Loucy (cell line): ENCODE measurements around the gene ARF6.
"Not testable (repeated sequence)": the region's sequence is repeated elsewhere in the genome, so short reads cannot be mapped to it uniquely, and the experiment has no call there.

Experiments used
- H2AFZ ChIP-seq: fragments of 200-600 bp; sonication (generic); 2 replicates; pipeline ENCODE4 v1.6.0; 2016; ENCODE audit warnings: antibody characterized with exemption, mild to moderate bottlenecking, low read length, moderate library complexity
- H3F3A ChIP-seq: fragments of 200-600 bp; 2 replicates; pipeline ENCODE4 v1.6.0; 2016; ENCODE audit warnings: antibody characterized with exemption, low read depth, mild to moderate bottlenecking
- H3K27me3 ChIP-seq: fragments of 200-600 bp; sonication (generic); 2 replicates; pipeline ENCODE4 v1.6.1; 2014; ENCODE audit warnings: low read length, mild to moderate bottlenecking; ENCODE audit not compliant: insufficient read depth, poor library complexity, severe bottlenecking
- H3K36me3 ChIP-seq: fragments of 200-600 bp; sonication (generic); 2 replicates; pipeline ENCODE4 v1.6.1; 2016; ENCODE audit warnings: low read length; ENCODE audit not compliant: insufficient read depth
- H3K4me1 ChIP-seq: fragments of 200-600 bp; sonication (generic); 2 replicates; pipeline ENCODE4 v1.5.1; 2014; ENCODE audit warnings: low read length, mild to moderate bottlenecking; ENCODE audit not compliant: insufficient read depth, poor library complexity, severe bottlenecking
- H3K4me2 ChIP-seq: fragments of 200-600 bp; sonication (generic); 2 replicates; pipeline ENCODE4 v1.6.0; 2014; ENCODE audit warnings: antibody characterized with exemption, low read length, low read depth, mild to moderate bottlenecking; ENCODE audit not compliant: poor library complexity, severe bottlenecking
- H3K4me3 ChIP-seq: fragments of 200-600 bp; sonication (generic); 2 replicates; pipeline ENCODE4 v1.5.1; 2014; ENCODE audit warnings: low read length, mild to moderate bottlenecking, mixed read lengths; ENCODE audit not compliant: poor library complexity, severe bottlenecking
- H3K79me2 ChIP-seq: fragments of 200-600 bp; sonication (generic); 2 replicates; pipeline ENCODE4 v1.6.1; 2014; ENCODE audit warnings: low read length; ENCODE audit not compliant: insufficient read depth
- H3K9ac ChIP-seq: fragments of 200-600 bp; sonication (generic); 2 replicates; pipeline ENCODE4 v1.6.0; 2014; ENCODE audit warnings: mild to moderate bottlenecking, low read depth, low read length, moderate library complexity; ENCODE audit not compliant: poor library complexity, severe bottlenecking
- H3K9me2 ChIP-seq: fragments of 200-600 bp; sonication (generic); replicated peaks from 2 replicates; pipeline ENCODE4 v1.6.1; 2016; ENCODE audit warnings: low read depth, low read length, mixed read lengths
- H3K9me3 ChIP-seq: fragments of 200-600 bp; sonication (generic); 2 replicates; pipeline ENCODE4 v1.6.1; 2014; ENCODE audit warnings: mild to moderate bottlenecking, antibody characterized with exemption, low read length, low read depth; ENCODE audit not compliant: insufficient read depth
- H4K20me1 ChIP-seq: fragments of 200-600 bp; sonication (generic); 2 replicates; pipeline ENCODE4 v1.6.0; 2014; ENCODE audit warnings: antibody characterized with exemption, low read length, mild to moderate bottlenecking; ENCODE audit not compliant: insufficient read depth, poor library complexity, severe bottlenecking
- EZH2phosphoT487 ChIP-seq: fragments of 200-600 bp; IDR thresholded peaks from 2 replicates; pipeline ENCODE4 v1.6.1; 2018; ENCODE audit warnings: antibody characterized with exemption, mild to moderate bottlenecking, moderate library complexity, borderline replicate concordance
- TF ChIP-seq, protein P1 (sequence below): fragments of 200-600 bp; sonication (generic); conservative IDR thresholded peaks from 2 replicates; pipeline ENCODE4 v1.5.1; 2014; ENCODE audit warnings: mild to moderate bottlenecking, antibody characterized with exemption, low read length

ARF6 gene

DNA sequence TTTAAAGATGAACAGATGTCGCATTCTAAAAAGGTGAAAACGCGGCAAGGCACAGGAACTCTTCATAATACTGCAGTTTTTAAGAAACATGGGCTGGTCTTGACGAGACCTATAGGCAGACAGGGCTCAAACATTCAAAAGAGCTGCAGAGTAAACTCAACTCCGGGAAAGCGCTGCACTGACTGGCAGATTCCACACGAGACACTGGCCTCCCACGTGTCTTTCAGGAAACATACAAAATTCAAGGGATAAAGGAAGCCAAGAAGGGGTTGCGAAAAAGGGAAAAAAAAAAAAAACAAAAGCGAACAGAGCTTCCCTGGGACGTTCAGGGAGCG lies 614 bp upstream of the ARF6 start:
- H3K4me1 ChIP-seq: peaks cover 34% of the 10 kb centered on the region
- H3K9me3 ChIP-seq: no peaks in the 10 kb centered on the region
- H3K27me3 ChIP-seq: peaks cover 11% of the 10 kb centered on the region
- H3K9me2 ChIP-seq: no peaks in the 10 kb centered on the region
- peaks cover 43% of the 10 kb centered on the region for H4K20me1 ChIP-seq
- TF ChIP-seq, protein P1, sequence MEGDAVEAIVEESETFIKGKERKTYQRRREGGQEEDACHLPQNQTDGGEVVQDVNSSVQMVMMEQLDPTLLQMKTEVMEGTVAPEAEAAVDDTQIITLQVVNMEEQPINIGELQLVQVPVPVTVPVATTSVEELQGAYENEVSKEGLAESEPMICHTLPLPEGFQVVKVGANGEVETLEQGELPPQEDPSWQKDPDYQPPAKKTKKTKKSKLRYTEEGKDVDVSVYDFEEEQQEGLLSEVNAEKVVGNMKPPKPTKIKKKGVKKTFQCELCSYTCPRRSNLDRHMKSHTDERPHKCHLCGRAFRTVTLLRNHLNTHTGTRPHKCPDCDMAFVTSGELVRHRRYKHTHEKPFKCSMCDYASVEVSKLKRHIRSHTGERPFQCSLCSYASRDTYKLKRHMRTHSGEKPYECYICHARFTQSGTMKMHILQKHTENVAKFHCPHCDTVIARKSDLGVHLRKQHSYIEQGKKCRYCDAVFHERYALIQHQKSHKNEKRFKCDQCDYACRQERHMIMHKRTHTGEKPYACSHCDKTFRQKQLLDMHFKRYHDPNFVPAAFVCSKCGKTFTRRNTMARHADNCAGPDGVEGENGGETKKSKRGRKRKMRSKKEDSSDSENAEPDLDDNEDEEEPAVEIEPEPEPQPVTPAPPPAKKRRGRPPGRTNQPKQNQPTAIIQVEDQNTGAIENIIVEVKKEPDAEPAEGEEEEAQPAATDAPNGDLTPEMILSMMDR: no peak
- no peak for TF ChIP-seq EZH2phosphoT487
- peak overlapping the region; percentile 88 for H3K4me2 ChIP-seq
- peaks cover 50% of the 10 kb centered on the region for H3K79me2 ChIP-seq
- H2AFZ ChIP-seq: peak overlapping the region; percentile 85
- H3K9ac ChIP-seq: peak overlapping the region; percentile 99
- peak overlapping the region; percentile 87 for H3K4me3 ChIP-seq
- no peaks in the 10 kb centered on the region for H3F3A ChIP-seq
- H3K36me3 ChIP-seq: peaks cover 6% of the 10 kb centered on the region; the same call in 1 of the 2 replicates

DNA sequence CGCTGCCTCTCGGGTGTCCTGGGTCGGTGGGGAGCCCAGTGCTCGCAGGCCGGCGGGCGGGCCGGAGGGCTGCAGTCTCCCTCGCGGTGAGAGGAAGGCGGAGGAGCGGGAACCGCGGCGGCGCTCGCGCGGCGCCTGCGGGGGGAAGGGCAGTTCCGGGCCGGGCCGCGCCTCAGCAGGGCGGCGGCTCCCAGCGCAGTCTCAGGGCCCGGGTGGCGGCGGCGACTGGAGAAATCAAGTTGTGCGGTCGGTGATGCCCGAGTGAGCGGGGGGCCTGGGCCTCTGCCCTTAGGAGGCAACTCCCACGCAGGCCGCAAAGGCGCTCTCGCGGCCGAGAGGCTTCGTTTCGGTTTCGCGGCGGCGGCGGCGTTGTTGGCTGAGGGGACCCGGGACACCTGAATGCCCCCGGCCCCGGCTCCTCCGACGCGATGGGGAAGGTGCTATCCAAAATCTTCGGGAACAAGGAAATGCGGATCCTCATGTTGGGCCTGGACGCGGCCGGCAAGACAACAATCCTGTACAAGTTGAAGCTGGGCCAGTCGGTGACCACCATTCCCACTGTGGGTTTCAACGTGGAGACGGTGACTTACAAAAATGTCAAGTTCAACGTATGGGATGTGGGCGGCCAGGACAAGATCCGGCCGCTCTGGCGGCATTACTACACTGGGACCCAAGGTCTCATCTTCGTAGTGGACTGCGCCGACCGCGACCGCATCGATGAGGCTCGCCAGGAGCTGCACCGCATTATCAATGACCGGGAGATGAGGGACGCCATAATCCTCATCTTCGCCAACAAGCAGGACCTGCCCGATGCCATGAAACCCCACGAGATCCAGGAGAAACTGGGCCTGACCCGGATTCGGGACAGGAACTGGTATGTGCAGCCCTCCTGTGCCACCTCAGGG lies 679 bp downstream of the ARF6 start:
- Histone ChIP-seq H3K27me3 (peaks cover 11% of the 10 kb centered on the region), H3F3A (no peaks in the 10 kb centered on the region), H3K4me3 (peak overlapping the region; percentile 87), H2AFZ (peak overlapping the region; percentile 72), H3K79me2 (peaks cover 63% of the 10 kb centered on the region), H4K20me1 (peaks cover 56% of the 10 kb centered on the region), H3K9me3 (no peaks in the 10 kb centered on the region), H3K9me2 (no peaks in the 10 kb centered on the region), H3K4me2 (peak overlapping the region; percentile 98), H3K4me1 (peaks cover 46% of the 10 kb centered on the region), H3K36me3 (peaks cover 6% of the 10 kb centered on the region; the same call in 1 of the 2 replicates), H3K9ac (peak overlapping the region; percentile 99)
- no peak for TF ChIP-seq EZH2phosphoT487
- TF ChIP-seq, protein P1: no peak

DNA sequence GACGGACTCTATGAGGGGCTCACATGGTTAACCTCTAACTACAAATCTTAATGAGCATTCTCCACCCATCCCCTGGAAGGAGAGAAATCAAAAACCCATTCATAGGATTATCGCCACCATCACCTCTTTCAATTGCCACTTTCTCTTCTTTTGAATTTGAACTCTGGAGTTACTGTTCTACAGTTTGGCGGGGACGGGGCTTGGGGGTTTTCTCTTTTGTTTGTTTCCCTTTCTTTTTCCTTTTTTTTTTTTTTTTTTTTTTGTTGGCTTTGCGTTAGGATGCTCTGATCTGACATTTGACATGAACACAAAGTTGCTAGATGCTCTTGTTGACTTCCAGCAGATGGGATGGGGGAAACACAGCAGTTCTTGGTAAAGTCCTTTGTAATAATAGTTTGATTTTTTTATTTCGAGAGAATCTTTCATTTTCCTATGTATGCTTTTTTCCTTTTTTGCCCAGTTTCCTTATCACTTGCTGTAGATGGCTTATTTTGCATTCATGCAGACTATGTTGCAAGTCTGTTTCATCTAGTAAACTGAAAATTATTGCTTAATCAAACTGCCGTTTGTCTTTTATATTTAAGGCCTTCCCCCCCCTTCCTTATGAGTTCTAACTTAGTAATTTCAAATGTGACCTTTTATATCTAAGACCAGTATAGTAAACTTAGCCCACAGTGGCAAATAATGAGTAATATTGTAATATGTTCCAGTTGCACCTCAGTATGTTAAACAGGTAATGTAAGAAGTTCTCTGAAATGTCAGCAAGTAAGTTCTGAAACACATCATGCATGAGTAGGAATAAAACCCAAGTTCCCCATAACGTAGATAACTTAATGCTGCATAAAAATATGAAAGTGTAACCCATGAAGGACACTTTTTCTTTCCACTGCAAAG lies 1.6 kb downstream of the ARF6 start:
- H3F3A ChIP-seq, H3K9me2 ChIP-seq, H3K36me3 ChIP-seq, H2AFZ ChIP-seq, H3K9me3 ChIP-seq: not testable (repeated sequence)
- Histone ChIP-seq H4K20me1 (peaks cover 65% of the 10 kb centered on the region), H3K4me3 (peak overlapping the region; percentile 87), H3K27me3 (peaks cover 11% of the 10 kb centered on the region), H3K9ac (peak overlapping the region; percentile 99), H3K4me2 (peak overlapping the region; percentile 98), H3K4me1 (peaks cover 55% of the 10 kb centered on the region), H3K79me2 (peaks cover 71% of the 10 kb centered on the region)
